K562 (cell line): ENCODE data around the gene CCNL2. TPM values are rescaled to one million over a fixed set of nuclear protein-coding genes. Genes with fewer than 3 reads are reported as not detected.

Experiments used
- ARID4B ChIP-seq: sonication (generic); formaldehyde crosslinking; IDR thresholded peaks from 2 replicates; pipeline ENCODE4 v1.8.0; 2022; ENCODE audit warnings: mild to moderate bottlenecking, missing genetic modification reagents
- ATF3 ChIP-seq, 2 experiments: fragments of 450-650 bp in 1 of 2; sonication (generic) in 1 of 2; formaldehyde crosslinking in 1 of 2; IDR thresholded peaks in 1 of 2; conservative IDR thresholded peaks in 1 of 2; 2 replicates each; pipeline versions ENCODE4 v1.6.1 to v1.8.1; 2016 to 2023; ENCODE audit warnings: mild to moderate bottlenecking in 2 of 2, moderate library complexity in 2 of 2, inconsistent platforms in 1 of 2, missing genetic modification reagents in 1 of 2
- BCOR ChIP-seq: fragments of 450-650 bp; IDR thresholded peaks from 2 replicates; pipeline ENCODE4 v1.6.1; 2016
- CBX8 ChIP-seq: fragments of 200-600 bp; sonication (generic); IDR thresholded peaks from 2 replicates; pipeline ENCODE4 v1.6.1; 2012; ENCODE audit warnings: borderline replicate concordance, mixed run types, low read depth, mild to moderate bottlenecking, moderate library complexity, mixed read lengths, low read length, control low read depth, inconsistent platforms; ENCODE audit not compliant: poor library complexity, severe bottlenecking; ENCODE audit errors: extremely low read depth
- CHD2 ChIP-seq: IDR thresholded peaks from 2 replicates; pipeline ENCODE4 v1.6.1; 2011; ENCODE audit warnings: low read depth, low read length
- HMG20B ChIP-seq: fragments of 250-450 bp; sonication (Bioruptor Pico); IDR thresholded peaks from 2 replicates; pipeline ENCODE4 v1.5.0; 2021; ENCODE audit warnings: mild to moderate bottlenecking
- MAX ChIP-seq: sonication (generic); formaldehyde crosslinking; IDR thresholded peaks from 2 replicates; pipeline ENCODE4 v1.9.0; 2022; ENCODE audit warnings: mild to moderate bottlenecking, missing genetic modification reagents
- RB1 ChIP-seq: fragments of 450-650 bp; IDR thresholded peaks from 2 replicates; pipeline ENCODE4 v1.6.1; 2017; ENCODE audit warnings: low read depth, mild to moderate bottlenecking
- RCOR1 ChIP-seq, 2 experiments: IDR thresholded peaks; 2 replicates each; pipeline ENCODE4 v1.6.1; 2012; ENCODE audit warnings: low read depth in 2 of 2, low read length in 2 of 2, borderline replicate concordance in 1 of 2, improper control_type of control experiment in 1 of 2
- TBL1XR1 ChIP-seq, 2 experiments: IDR thresholded peaks; 2 replicates each; pipeline ENCODE4 v1.6.1; 2012; ENCODE audit warnings: improper control_type of control experiment in 2 of 2, low read length in 2 of 2, mild to moderate bottlenecking in 1 of 2
- ZBTB26 ChIP-seq: fragments of 450-650 bp; formaldehyde crosslinking; IDR thresholded peaks from 2 replicates; pipeline ENCODE4 v1.4.0; 2022; ENCODE audit warnings: missing genetic modification characterization
- ZBTB43 ChIP-seq: sonication (generic); formaldehyde crosslinking; IDR thresholded peaks from 2 replicates; pipeline ENCODE4 v1.8.0; 2023; ENCODE audit warnings: mild to moderate bottlenecking, missing genetic modification reagents
- ZNF12 ChIP-seq: sonication (generic); formaldehyde crosslinking; IDR thresholded peaks from 2 replicates; pipeline ENCODE4 v1.4.0; 2020; ENCODE audit warnings: mild to moderate bottlenecking, missing genetic modification reagents
- ZNF764 ChIP-seq: fragments of 250-450 bp; sonication (Bioruptor Pico); IDR thresholded peaks from 2 replicates; pipeline ENCODE4 v1.4.0; 2020; ENCODE audit warnings: low read depth, mild to moderate bottlenecking, moderate library complexity
- polyA plus RNA-seq, 8 experiments: library from polyadenylated mRNA; depleted of rRNA in 4 of 8; stranded (reverse) in 5 of 8; unstranded in 3 of 8; fragments of >200 nt; fragmentation: Nextera tagmentation in 2 of 8; fragmentation: Illumina TruSeq in 1 of 8; extraction: Ambion mirVana in 2 of 8; extraction: Trizol in 1 of 8; gene quantifications; 2 replicates each; pipeline versions ENCODE4 v1.2.1 to v1.2.3, GENCODE V29; 2011 to 2014; ENCODE audit warnings: inconsistent platforms in 1 of 8, missing spikeins in 1 of 8
- total RNA-seq, 7 experiments: library from RNA; depleted of rRNA in 6 of 7; stranded (reverse); fragments of >200 nt in 6 of 7; fragmentation: Illumina TruSeq in 2 of 7; extraction: Trizol in 2 of 7; gene quantifications; 2 replicates each; pipeline versions ENCODE4 v1.2.1 to v1.2.3, GENCODE V29; 2011 to 2021; ENCODE audit warnings: low replicate concordance in 1 of 7
- TF ChIP-seq, protein P1 (sequence below): sonication (generic); formaldehyde crosslinking; IDR thresholded peaks from 2 replicates; pipeline ENCODE4 v1.4.0; 2020; ENCODE audit warnings: mild to moderate bottlenecking, missing genetic modification reagents

CCNL2 gene
- total and polyA plus RNA-seq, 9 of the 15 experiments (the other 6 are each of a cell fraction or from before 2014, with no cell fraction given), result 2.8 to 287 (median 94.5) TPM

GRCh38 chr1:1399872-1400575, 889 bp upstream of the CCNL2 start (continued):
- TF ChIP-seq ARID4B (CRISPR knock-in tag) (peak; percentile 90), ZBTB43 (CRISPR knock-in tag) (0 out of 2 replicates have a peak, but pooled peaks have one; percentile 38), CHD2 (peak; percentile 2; the same call in 1 of the 2 replicates), TBL1XR1 (IDR thresholded peaks at IDR 0.05; ENCODE audit: low read length in 2 of 2) (no peak), ZNF764 (CRISPR knock-in tag) (no peak), ATF3 (IDR thresholded peaks at IDR 0.05) (no peak), ATF3 (CRISPR knock-in tag; conservative IDR thresholded peaks at IDR 0.05) (no peak; the same call in 1 of the 2 replicates), RB1 (0 out of 2 replicates have a peak, but pooled peaks have one; percentile 25), CBX8 (no peak), BCOR (peak; percentile 36; the same call in 1 of the 2 replicates), HMG20B (CRISPR knock-in tag) (0 out of 2 replicates have a peak, but pooled peaks have one; percentile 75), ZNF12 (peak; percentile 51; the same call in 1 of the 2 replicates), MAX (CRISPR knock-in tag) (no peak), RCOR1 (IDR thresholded peaks at IDR 0.05; ENCODE audit: borderline replicate concordance in 1 of 2, low read depth in 2 of 2, low read length in 2 of 2) (no peak), ZBTB26 (CRISPR knock-in tag) (0 out of 2 replicates have a peak, but pooled peaks have one; percentile 45)
- TF ChIP-seq, protein P1, sequence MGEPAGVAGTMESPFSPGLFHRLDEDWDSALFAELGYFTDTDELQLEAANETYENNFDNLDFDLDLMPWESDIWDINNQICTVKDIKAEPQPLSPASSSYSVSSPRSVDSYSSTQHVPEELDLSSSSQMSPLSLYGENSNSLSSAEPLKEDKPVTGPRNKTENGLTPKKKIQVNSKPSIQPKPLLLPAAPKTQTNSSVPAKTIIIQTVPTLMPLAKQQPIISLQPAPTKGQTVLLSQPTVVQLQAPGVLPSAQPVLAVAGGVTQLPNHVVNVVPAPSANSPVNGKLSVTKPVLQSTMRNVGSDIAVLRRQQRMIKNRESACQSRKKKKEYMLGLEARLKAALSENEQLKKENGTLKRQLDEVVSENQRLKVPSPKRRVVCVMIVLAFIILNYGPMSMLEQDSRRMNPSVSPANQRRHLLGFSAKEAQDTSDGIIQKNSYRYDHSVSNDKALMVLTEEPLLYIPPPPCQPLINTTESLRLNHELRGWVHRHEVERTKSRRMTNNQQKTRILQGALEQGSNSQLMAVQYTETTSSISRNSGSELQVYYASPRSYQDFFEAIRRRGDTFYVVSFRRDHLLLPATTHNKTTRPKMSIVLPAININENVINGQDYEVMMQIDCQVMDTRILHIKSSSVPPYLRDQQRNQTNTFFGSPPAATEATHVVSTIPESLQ, result peak; percentile 85; the same call in 1 of the 2 replicates
